H1 (cell line): ENCODE measurements around the gene CCDC28A. TPM values are rescaled to one million over a fixed set of nuclear protein-coding genes. Genes with fewer than 3 reads are reported as not detected.

Experiments used
- CTCF ChIA-PET: fragments of 300-600 bp; sonication (Branson Sonifier 250); formaldehyde crosslinking; loops from one replicate; lab custom pipeline; 2021; ENCODE audit not compliant: partially characterized antibody; lab: Charles Lee
- POLR2A ChIA-PET: fragments of 300-600 bp; sonication (Branson Sonifier 250); formaldehyde crosslinking; loops from one replicate; lab custom pipeline; 2021; ENCODE audit warnings: inconsistent platforms; ENCODE audit not compliant: partially characterized antibody; lab: Charles Lee
- DNase-seq, 2 experiments: peaks; one replicate each; pipeline versions ENCODE4 v3.0.0 to v3.0.0-alpha.2; 2010 to 2022; ENCODE audit warnings: low spot score in 2 of 2, low read depth in 1 of 2, mixed read lengths in 1 of 2
- FAIRE-seq: peaks from 2 replicates; lab custom pipeline; 2011; peaks lifted over from hg19 to GRCh38; lab: Jason Lieb, UNC
- H2AFZ ChIP-seq: 2 replicates; pipeline ENCODE4 v1.8.1; 2012; ENCODE audit warnings: low read length, inconsistent platforms
- H2AK5ac ChIP-seq: 2 replicates; pipeline ENCODE4 v1.6.1; 2013; ENCODE audit warnings: low read depth, low read length
- H2BK120ac ChIP-seq: replicated peaks from 2 replicates; pipeline ENCODE3; 2013; ENCODE audit warnings: low read depth, low read length, inconsistent platforms
- H2BK12ac ChIP-seq: 2 replicates; pipeline ENCODE4 v1.6.1; 2013; ENCODE audit warnings: low read depth, low read length
- H2BK15ac ChIP-seq: 2 replicates; pipeline ENCODE4 v1.6.1; 2013; ENCODE audit warnings: low read length
- H2BK20ac ChIP-seq: 2 replicates; pipeline ENCODE4 v1.6.1; 2013; ENCODE audit warnings: low read length
- H2BK5ac ChIP-seq: 2 replicates; pipeline ENCODE4 v1.6.1; 2013; ENCODE audit warnings: low read depth, low read length
- H3K14ac ChIP-seq: 2 replicates; pipeline ENCODE4 v1.6.1; 2013; ENCODE audit warnings: inconsistent platforms; ENCODE audit not compliant: insufficient read length
- H3K18ac ChIP-seq: 2 replicates; pipeline ENCODE4 v1.6.1; 2013; ENCODE audit warnings: low read length; ENCODE audit errors: extremely low read depth
- H3K23ac ChIP-seq: 2 replicates; pipeline ENCODE4 v1.6.1; 2013; ENCODE audit warnings: inconsistent platforms; ENCODE audit not compliant: insufficient read length
- H3K23me2 ChIP-seq: 2 replicates; pipeline ENCODE4 v1.6.1; 2013; ENCODE audit warnings: low read depth, low read length
- H3K27ac ChIP-seq: 2 replicates; pipeline ENCODE4 v1.6.1; 2011; ENCODE audit warnings: low read depth, low read length, inconsistent platforms
- H3K27me3 ChIP-seq, 4 experiments: replicated peaks in 1 of 4; 1 replicate in 1 of 4; 2 replicates in 3 of 4; pipeline versions ENCODE4 v1.6.1 to v1.8.1; 2011 to 2013; ENCODE audit warnings: low read length in 3 of 4, mild to moderate bottlenecking in 3 of 4, inconsistent platforms in 2 of 4, mixed read lengths in 2 of 4, moderate library complexity in 1 of 4; ENCODE audit not compliant: control insufficient read depth in 3 of 4, insufficient read depth in 3 of 4; ENCODE audit errors: extremely low read depth in 1 of 4
- H3K36me3 ChIP-seq, 4 experiments: 2 replicates each; pipeline versions ENCODE4 v1.6.1 to v1.8.1; 2011 to 2013; ENCODE audit warnings: mild to moderate bottlenecking in 4 of 4, low read length in 3 of 4, moderate library complexity in 2 of 4, control low read depth in 1 of 4, inconsistent platforms in 1 of 4; ENCODE audit not compliant: insufficient read depth in 4 of 4, control insufficient read depth in 2 of 4
- H3K4ac ChIP-seq: replicated peaks from 2 replicates; pipeline ENCODE3; 2013; ENCODE audit warnings: low read length, low read depth, mixed read lengths, inconsistent platforms; ENCODE audit not compliant: insufficient read length
- H3K4me1 ChIP-seq, 4 experiments: replicated peaks in 1 of 4; 1 replicate in 1 of 4; 2 replicates in 3 of 4; pipeline versions ENCODE4 v1.6.1 to v1.8.1; 2011 to 2013; ENCODE audit warnings: low read length in 3 of 4, inconsistent platforms in 2 of 4, mixed read lengths in 1 of 4; ENCODE audit not compliant: insufficient read depth in 4 of 4, control insufficient read depth in 3 of 4
- H3K4me2 ChIP-seq, 2 experiments: 2 replicates each; pipeline versions ENCODE4 v1.6.1 to v1.8.1; 2011 to 2013; ENCODE audit warnings: low read depth in 2 of 2, low read length in 2 of 2, control low read depth in 1 of 2, inconsistent platforms in 1 of 2, mild to moderate bottlenecking in 1 of 2; ENCODE audit not compliant: insufficient read depth in 1 of 2
- H3K4me3 ChIP-seq, 4 experiments: fragments of 200-600, 300-600 bp in 1 of 4; sonication (generic), shearing (Covaris generic), sonication (Bioruptor Twin) in 1 of 4; 2 replicates each; pipeline versions ENCODE4 v1.5.1 to v1.8.1; 2011 to 2016; ENCODE audit warnings: low read length in 4 of 4, low read depth in 3 of 4, control low read depth in 2 of 4, inconsistent platforms in 2 of 4, mild to moderate bottlenecking in 2 of 4, mixed read lengths in 1 of 4, moderate library complexity in 1 of 4; ENCODE audit not compliant: insufficient read depth in 2 of 4; ENCODE audit errors: extremely low read depth in 1 of 4
- H3K56ac ChIP-seq: replicated peaks from 2 replicates; pipeline ENCODE3; 2013; ENCODE audit warnings: low read depth, mild to moderate bottlenecking, mixed read lengths, low read length, inconsistent platforms; ENCODE audit not compliant: insufficient read length
- H3K79me1 ChIP-seq: 2 replicates; pipeline ENCODE4 v1.6.1; 2013; ENCODE audit warnings: low read depth, low read length, control low read depth
- H3K79me2 ChIP-seq, 2 experiments: 2 replicates each; pipeline versions ENCODE4 v1.6.1 to v1.8.1; 2012 to 2013; ENCODE audit warnings: low read length in 2 of 2, mild to moderate bottlenecking in 2 of 2, inconsistent platforms in 1 of 2; ENCODE audit not compliant: insufficient read depth in 2 of 2, control insufficient read depth in 1 of 2
- H3K9ac ChIP-seq, 4 experiments: replicated peaks in 1 of 4; 1 replicate in 1 of 4; 2 replicates in 3 of 4; pipeline versions ENCODE4 v1.6.1 to v1.8.1; 2011 to 2013; ENCODE audit warnings: low read depth in 3 of 4, low read length in 3 of 4, control low read depth in 2 of 4, mild to moderate bottlenecking in 2 of 4, moderate library complexity in 2 of 4, inconsistent platforms in 1 of 4; ENCODE audit errors: extremely low read depth in 1 of 4
- H3K9me3 ChIP-seq, 2 experiments: 2 replicates each; pipeline versions ENCODE4 v1.6.1 to v1.8.1; 2012 to 2013; ENCODE audit warnings: mild to moderate bottlenecking in 2 of 2, moderate library complexity in 2 of 2, control low read depth in 1 of 2, inconsistent platforms in 1 of 2, low read depth in 1 of 2, low read length in 1 of 2, mixed read lengths in 1 of 2; ENCODE audit not compliant: insufficient read depth in 2 of 2
- H4K20me1 ChIP-seq, 2 experiments: replicated peaks in 1 of 2; 2 replicates each; pipeline versions ENCODE3 to v1.8.1; 2011 to 2013; ENCODE audit warnings: inconsistent platforms in 2 of 2, low read length in 2 of 2, mild to moderate bottlenecking in 1 of 2; ENCODE audit not compliant: insufficient read depth in 2 of 2, control insufficient read depth in 1 of 2
- H4K5ac ChIP-seq: 2 replicates; pipeline ENCODE4 v1.6.1; 2013; ENCODE audit warnings: low read length, low read depth, mixed read lengths, inconsistent platforms; ENCODE audit not compliant: insufficient read length
- H4K8ac ChIP-seq: 2 replicates; pipeline ENCODE4 v1.8.0; 2013; ENCODE audit warnings: mild to moderate bottlenecking, moderate library complexity, low read length, inconsistent platforms; ENCODE audit not compliant: insufficient read depth; ENCODE audit errors: extremely low read depth
- H4K91ac ChIP-seq: replicated peaks from 2 replicates; pipeline ENCODE3; 2013; ENCODE audit warnings: low read length, mixed read lengths, inconsistent platforms; ENCODE audit not compliant: insufficient read length
- BACH1 ChIP-seq: IDR thresholded peaks from 2 replicates; pipeline ENCODE4 v1.6.1; 2012; ENCODE audit warnings: low read length, improper control_type of control experiment
- HDAC2 ChIP-seq, 2 experiments: fragments of 300-600 bp in 1 of 2; sonication (generic) in 1 of 2; IDR thresholded peaks; 2 replicates each; pipeline ENCODE4 v1.6.1; 2011 to 2012; ENCODE audit warnings: low read depth in 2 of 2, low read length in 2 of 2, mild to moderate bottlenecking in 2 of 2, moderate library complexity in 2 of 2, borderline replicate concordance in 1 of 2, inconsistent platforms in 1 of 2
- WGBS, 2 experiments: shearing (Covaris generic) in 1 of 2; methylation state at CpG; one replicate each; pipeline versions ENCODE4 v1.1.6 to v1.1.7; 2013 to 2015; ENCODE audit warnings: low lambda C conversion rate in 2 of 2, mixed read lengths in 2 of 2, inconsistent platforms in 1 of 2, low coverage in 1 of 2, missing lambda C conversion rate in 1 of 2; ENCODE audit not compliant: insufficient replicate concordance in 2 of 2, insufficient coverage in 1 of 2, insufficient read length in 1 of 2; ENCODE audit errors: extremely low coverage in 1 of 2, missing lambda C conversion rate in 1 of 2; 5-methylcytosine and 5-hydroxymethylcytosine counted together
- polyA plus RNA-seq, 7 experiments: library from polyadenylated mRNA; depleted of rRNA in 3 of 7; stranded (reverse) in 5 of 7; unstranded in 2 of 7; fragments of >200 nt in 5 of 7; fragments of 200-250 nt in 2 of 7; gene quantifications; 1 replicate in 5 of 7; 2 replicates in 1 of 7; 4 replicates in 1 of 7; pipeline versions ENCODE4 v1.2.1 to v1.2.3, GENCODE V29; 2011 to 2013; ENCODE audit warnings: missing spikeins in 2 of 7, mixed read lengths in 2 of 7
- total RNA-seq: library from RNA; stranded (reverse); fragmentation: NEBNext Ultra II Directional; extraction: Animal tissue kit (Norgen Biotek cat#: 25700); gene quantifications from 2 replicates; pipeline ENCODE4 v1.2.1, GENCODE V29; 2021

The CCDC28A gene
- total and polyA plus RNA-seq, 2 of the 8 experiments (the other 6 are each of a cell fraction or from before 2014, with no cell fraction given) = 9.6 to 12.1 TPM

DNA sequence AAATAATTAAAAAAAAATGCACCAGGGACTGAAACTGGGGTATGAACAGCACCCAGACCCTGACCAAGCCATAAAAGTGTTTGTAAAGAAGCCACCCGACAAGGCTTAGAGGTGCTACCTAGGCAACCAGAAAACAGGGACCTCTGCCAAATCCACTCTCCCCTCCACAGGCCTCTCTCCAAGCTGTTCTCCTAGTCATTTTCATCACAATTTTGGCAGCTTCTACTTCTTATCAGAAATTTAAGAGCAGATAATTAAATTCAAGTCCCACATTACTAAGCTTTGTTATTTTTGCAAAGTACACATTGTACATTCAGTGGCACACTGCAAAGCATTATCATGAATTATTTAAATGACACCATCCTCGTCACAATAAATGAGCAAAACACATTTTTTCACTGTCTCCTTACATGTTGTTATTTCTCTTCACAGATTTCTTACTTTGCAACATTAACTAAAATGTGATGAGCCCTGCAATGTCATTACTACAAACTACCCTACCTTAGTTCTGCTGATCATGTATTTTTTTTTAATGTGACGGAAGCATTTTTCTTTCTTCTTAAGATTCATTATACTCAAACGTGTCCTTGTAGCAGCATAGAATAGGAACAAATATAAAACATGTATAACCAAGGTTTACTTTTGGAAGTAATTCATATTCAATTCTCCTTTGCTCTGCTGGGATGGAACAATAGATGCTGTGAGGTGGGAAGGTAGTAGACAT, 60.4 kb downstream of the CCDC28A start:
- H2AK5ac ChIP-seq = no peak overlapping the region
- no peak overlapping the region for H3K4me2 ChIP-seq
- peaks cover 2% of the 10 kb centered on the region; the same call in 1 of the 2 replicates for H3K23me2 ChIP-seq
- H2BK15ac ChIP-seq = no peak overlapping the region
- no peak overlapping the region for H4K5ac ChIP-seq
- no peaks in the 10 kb centered on the region for H3K9me3 ChIP-seq
- H2BK20ac ChIP-seq = no peak overlapping the region
- H3K18ac ChIP-seq = no peak overlapping the region
- H2AFZ ChIP-seq = no peak overlapping the region
- no peak overlapping the region for H2BK12ac ChIP-seq
- H3K23ac ChIP-seq = no peak overlapping the region
- DNase-seq (no peak), FAIRE-seq (no peak)
- ChIA-PET POLR2A (interaction anchor here (0.5 kb wide), 1 partner anchor 18 kb away, joined by 3 read pairs; no protein-coding TSS in a partner anchor), CTCF (interaction anchor here (0.8 to 1.8 kb wide), 3 partner anchors 15 to 225 kb away, joined by 3 to 4 read pairs (median 4); no protein-coding TSS in a partner anchor)
- no peak overlapping the region for H3K14ac ChIP-seq
- no peak overlapping the region for H3K27ac ChIP-seq
- H3K79me2 ChIP-seq = no peaks in the 10 kb centered on the region
- H3K4ac ChIP-seq = no peak overlapping the region
- WGBS, 2 experiments = 89% methylated on average over 4 of the region's 4 CpGs; no CpG with 5 or more reads in 1 of the 2 experiments
- no peak overlapping the region for H3K4me3 ChIP-seq
- no peaks in the 10 kb centered on the region for H4K20me1 ChIP-seq
- H4K91ac ChIP-seq = no peak overlapping the region
- H2BK120ac ChIP-seq = no peak overlapping the region
- H3K79me1 ChIP-seq = no peaks in the 10 kb centered on the region
- no peaks in the 10 kb centered on the region for H3K4me1 ChIP-seq
- H3K27me3 ChIP-seq = no peaks in the 10 kb centered on the region
- TF ChIP-seq BACH1 (no peak), HDAC2 (IDR thresholded peaks at IDR 0.05; ENCODE audit: borderline replicate concordance in 1 of 2, low read depth in 2 of 2, low read length in 2 of 2) (no peak)
- no peak overlapping the region for H4K8ac ChIP-seq
- no peaks in the 10 kb centered on the region for H3K36me3 ChIP-seq
- H3K56ac ChIP-seq = no peak overlapping the region
- no peak overlapping the region for H2BK5ac ChIP-seq
- no peak overlapping the region for H3K9ac ChIP-seq
